HG02571 (cell line): ENCODE measurements around the gene PLEKHS1.

Source experiments
- ATAC-seq: cut with Tn5 transposase; IDR thresholded peaks from one replicate; pipeline ENCODE4 v1.9.1; 2021; ENCODE audit warnings: mild to moderate bottlenecking, moderate library complexity; ENCODE audit not compliant: unreplicated experiment

PLEKHS1 gene

GRCh38 chr10:113751181-113751732, at the start of gene PLEKHS1:
TSS of gene PLEKHS1 (plus strand) at chr10:113751682. CDS start at chr10:113755278, 3,596 bp downstream.
- ATAC-seq, result no peak

GRCh38 chr10:113704637-113705343, 46.7 kb upstream of the PLEKHS1 start:
- ATAC-seq, result no peak

DNA sequence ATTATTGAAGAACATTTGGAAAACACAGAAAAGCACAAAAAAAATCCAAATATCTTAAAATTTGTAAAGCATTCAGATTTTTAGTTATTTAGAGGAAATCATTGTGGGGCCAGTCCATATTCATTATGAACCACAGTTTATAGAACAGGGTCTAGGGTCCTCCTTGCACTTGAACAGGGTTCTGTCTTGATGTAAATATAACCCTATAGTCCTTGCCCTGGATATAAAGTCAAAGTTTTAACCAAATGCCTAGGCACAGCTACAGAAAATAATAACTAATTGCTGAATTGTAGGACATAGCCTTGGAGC, 46.2 kb upstream of the PLEKHS1 start:
- no peak for ATAC-seq

- no peak for ATAC-seq
Observed at GRCh38 chr10:113706623-113707022, 44.9 kb upstream of the PLEKHS1 start.

DNA sequence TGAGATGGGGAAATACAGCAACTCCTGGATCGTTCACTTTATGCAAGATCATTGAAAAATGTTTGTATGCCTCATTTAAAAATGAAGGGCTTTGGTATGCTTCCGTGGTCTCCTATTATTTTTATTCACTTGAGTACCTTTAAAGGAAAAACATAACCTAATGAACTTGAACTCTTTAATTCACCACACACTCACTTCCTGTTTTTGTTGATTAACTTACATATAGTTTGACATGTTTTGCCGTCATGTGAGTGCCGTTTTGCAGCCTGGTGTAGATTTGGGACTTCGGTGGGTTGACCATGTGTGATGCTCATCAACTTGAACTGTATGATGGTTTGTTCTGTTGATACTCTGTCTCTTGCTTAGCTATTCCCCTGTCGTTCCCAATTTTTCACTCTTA, 42.8 kb upstream of the PLEKHS1 start:
- ATAC-seq, result no peak

DNA sequence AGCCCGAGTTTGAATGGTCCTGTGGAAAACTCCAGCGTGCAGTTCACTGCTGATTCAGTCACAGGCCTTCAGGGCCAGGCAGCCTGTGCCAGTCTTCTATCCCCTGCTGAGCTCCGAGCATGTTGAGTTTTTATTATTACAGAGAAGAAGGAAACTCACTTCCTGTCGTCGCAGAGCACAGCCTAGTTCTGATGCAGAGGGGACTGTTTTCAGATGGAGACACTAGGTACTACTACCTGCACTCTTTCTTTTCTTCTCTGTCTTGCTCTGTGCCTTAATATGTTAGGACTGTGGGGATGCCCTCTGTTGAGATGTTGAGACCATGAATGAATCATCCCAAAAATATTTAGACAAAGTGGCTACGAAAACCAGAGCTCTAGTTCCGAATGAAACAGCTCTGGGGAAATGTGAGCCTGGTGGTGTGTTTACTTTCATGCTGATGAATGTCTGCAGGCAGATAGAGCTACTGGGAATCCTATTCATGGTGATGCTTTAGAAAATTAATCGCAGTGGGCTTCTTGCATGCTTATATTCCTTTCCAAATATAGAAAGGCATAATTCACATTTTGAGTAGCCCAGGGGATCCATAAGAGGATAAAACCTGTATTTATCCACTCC, 42.2 kb upstream of the PLEKHS1 start:
- no peak for ATAC-seq

DNA sequence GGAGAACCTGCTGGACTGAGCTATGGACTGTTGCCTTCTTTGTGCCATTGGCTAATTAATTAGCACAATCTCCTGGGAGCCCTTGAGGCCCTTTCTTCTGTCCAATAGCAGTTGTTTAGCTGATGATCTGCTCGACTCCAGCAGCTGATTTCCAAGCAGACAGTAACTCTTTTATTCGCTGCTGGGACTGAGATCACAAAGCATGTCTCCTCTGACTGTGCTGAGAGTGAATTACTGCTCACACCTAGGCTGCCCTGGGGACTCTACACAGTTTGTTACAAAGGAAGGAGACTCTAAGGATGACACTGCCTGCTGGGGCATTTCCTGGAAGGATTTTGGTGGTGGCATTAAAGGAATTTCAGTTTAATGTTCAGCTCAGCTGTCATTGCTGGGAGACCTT, 40.3 kb upstream of the PLEKHS1 start:
- ATAC-seq, result no peak

- ATAC-seq, result no peak
Observed at GRCh38 chr10:113712024-113712423, 39.5 kb upstream of the PLEKHS1 start.

GRCh38 chr10:113712755-113713639, 38.5 kb upstream of the PLEKHS1 start:
- no peak for ATAC-seq

DNA sequence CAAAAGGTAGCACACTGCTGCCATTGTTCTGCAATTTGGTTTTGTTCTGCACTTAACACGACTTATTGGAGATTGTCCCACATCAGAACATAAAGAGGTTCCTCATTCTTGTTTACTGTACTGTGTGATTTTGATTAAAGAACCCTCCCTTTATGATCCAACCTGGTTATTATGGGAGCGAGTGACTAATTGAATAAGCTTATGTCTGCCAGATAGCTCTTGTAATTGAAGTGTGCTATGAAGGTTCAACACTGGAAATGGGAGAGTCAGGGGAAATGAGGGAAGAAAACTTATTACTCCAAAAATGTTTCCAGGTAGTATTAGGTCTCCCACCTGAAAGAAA, 37.9 kb upstream of the PLEKHS1 start:
- no peak for ATAC-seq

DNA sequence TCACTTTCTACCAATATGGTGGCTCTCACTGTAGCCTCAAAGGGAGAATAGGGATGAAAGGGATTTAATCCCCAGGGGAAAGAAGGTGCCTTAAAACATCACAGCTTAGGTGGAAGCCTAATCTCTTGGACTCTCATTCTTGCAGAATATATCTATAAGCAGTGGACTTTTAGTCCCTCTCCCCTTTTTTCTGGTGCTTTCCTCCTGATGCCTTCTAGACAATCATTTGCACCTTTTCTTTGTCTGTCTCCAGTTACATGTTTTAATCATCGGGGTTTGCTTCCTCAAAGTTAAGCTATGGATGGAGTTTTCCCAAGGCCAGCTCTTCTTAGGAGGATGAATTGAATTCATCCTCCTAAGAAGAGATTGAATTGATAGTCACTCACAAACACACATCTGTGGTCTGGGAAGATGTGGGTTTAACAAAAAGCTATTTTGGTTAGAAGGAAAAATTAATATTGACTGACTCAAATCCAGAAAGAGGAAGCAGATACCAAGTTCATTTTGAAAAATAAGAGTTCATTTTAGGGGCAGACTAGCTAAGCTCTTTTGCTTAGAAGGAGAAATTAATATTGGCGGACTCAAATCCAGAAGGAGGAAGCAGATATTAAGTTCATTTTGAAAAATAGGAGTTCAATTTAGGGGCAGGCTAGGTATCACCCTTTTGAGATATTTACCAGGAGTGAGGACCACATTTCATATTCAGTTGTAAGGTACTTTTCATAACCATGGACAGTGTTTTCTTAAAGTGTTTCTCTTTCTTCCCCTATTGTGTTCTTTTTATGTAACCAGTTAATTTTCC, 35.2 kb upstream of the PLEKHS1 start:
- no peak for ATAC-seq

- no peak for ATAC-seq
Observed at GRCh38 chr10:113718969-113719822, 32.3 kb upstream of the PLEKHS1 start.

DNA sequence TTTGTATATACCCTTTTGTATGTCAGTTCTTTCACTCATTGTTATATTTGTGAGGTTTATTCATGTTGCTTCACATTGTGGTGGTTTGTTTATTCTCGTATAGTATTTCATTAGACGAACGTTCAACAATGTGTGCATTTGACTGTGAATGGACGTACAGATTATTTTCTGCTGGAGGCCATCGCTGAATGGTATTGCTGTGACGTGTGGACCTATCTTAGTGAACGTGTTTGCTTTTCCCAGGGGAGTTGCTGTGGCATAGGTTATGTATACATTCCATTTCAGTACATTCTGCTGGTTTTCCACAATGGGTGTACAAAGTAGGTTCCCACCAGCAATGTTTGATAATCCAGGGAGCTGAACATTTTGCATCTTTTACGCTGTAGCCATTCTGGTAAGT, 31.1 kb upstream of the PLEKHS1 start:
- no peak for ATAC-seq

DNA sequence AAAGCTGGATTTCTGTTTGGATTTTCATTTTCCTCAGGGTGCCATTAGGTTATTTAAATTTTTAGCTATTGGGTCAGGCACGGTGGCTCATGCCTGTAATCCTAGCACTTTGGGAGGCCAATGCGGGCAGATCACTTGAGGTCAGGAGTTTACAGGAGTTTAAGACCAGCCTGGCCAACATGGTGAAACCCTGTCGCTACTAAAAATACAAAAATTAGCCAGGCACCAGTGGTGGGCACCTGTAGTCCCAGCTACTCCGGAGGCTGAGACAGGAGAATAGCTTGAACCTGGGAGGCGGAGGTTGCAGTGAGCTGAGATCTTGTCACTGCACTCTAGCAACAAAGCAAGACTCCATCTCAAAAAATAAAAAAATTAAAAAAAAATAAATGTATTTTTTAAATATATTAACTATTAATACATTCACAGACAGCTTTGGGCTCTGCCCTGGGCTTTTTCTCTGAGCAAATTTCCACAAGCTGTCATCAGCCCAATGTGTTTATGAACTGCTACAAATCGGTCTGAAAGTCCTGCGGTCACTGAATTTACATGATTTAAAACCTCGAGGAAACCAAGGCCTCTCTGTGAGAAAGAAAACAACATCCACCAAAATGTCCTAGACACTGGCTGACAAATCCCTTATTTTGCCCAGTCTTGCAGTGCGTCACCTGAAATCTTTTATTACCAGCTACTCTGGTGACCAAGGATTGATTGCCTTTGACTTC, 19.2 kb upstream of the PLEKHS1 start:
- no peak for ATAC-seq

- ATAC-seq, result no peak
Observed at GRCh38 chr10:113732966-113733365, 18.5 kb upstream of the PLEKHS1 start.

GRCh38 chr10:113733635-113734034, 17.8 kb upstream of the PLEKHS1 start:
- ATAC-seq, result no peak

- ATAC-seq, result no peak
Observed at GRCh38 chr10:113735913-113736312, 15.6 kb upstream of the PLEKHS1 start.

- ATAC-seq, result no peak
Observed at GRCh38 chr10:113736576-113736975, 14.9 kb upstream of the PLEKHS1 start.

DNA sequence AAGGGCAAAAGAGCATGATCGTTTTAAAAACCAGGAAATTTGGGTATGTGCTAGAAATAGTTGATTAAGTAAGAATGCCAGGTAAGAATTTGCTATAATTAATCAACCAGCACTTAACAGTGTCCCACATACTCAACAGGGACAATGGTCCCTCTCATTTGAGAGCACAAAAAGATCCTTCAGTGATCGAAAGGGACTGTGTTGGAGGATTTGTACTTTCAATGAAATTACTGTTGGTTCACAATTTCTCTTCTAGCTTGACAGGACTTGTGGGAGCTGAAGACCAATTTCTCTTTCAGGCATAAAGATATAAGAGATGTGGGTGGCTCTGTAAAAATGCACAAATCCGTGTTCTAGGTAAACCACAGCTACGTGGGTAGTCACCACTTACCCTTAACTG, 12.5 kb upstream of the PLEKHS1 start:
- ATAC-seq, result no peak
